ENCODE data around the gene PIP5K1A. TPM values are rescaled to one million over a fixed set of nuclear protein-coding genes. Genes with fewer than 3 reads are reported as not detected.
A peak's percentile ranks its signal among the peaks of the same experiment; 100 is the strongest.

Gene PIP5K1A, protein sequence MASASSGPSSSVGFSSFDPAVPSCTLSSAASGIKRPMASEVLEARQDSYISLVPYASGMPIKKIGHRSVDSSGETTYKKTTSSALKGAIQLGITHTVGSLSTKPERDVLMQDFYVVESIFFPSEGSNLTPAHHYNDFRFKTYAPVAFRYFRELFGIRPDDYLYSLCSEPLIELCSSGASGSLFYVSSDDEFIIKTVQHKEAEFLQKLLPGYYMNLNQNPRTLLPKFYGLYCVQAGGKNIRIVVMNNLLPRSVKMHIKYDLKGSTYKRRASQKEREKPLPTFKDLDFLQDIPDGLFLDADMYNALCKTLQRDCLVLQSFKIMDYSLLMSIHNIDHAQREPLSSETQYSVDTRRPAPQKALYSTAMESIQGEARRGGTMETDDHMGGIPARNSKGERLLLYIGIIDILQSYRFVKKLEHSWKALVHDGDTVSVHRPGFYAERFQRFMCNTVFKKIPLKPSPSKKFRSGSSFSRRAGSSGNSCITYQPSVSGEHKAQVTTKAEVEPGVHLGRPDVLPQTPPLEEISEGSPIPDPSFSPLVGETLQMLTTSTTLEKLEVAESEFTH
- total RNA-seq (2014; rRNA removed; shearing (Covaris generic)) = 46.5 and 69.9 TPM in 2 replicates

GRCh38 chr1:151198254-151199127 lies at the start of gene PIP5K1A:
PIP5K1A (plus strand) TSS chr1:151198552; CDS start chr1:151198997, 445 bp downstream.
- DNase-seq (ENCODE audit: low read depth in 1 of 2, low spot score in 2 of 2) = peak; percentile 96 to 99
- no peaks in the 10 kb centered on the region for H3K27me3 ChIP-seq (replicated peaks)
- H3K36me3 ChIP-seq = peaks cover 29% of the 10 kb centered on the region
- peak within 1 kb of the TSS; percentile 74 for H3K27ac ChIP-seq
- H3K4me1 ChIP-seq (replicated peaks) = peaks cover 25% of the 10 kb centered on the region
- H3K4me3 ChIP-seq = peak within 1 kb of the TSS; percentile 64
- H3K9me3 ChIP-seq (replicated peaks) = no peaks in the 10 kb centered on the region

DNA sequence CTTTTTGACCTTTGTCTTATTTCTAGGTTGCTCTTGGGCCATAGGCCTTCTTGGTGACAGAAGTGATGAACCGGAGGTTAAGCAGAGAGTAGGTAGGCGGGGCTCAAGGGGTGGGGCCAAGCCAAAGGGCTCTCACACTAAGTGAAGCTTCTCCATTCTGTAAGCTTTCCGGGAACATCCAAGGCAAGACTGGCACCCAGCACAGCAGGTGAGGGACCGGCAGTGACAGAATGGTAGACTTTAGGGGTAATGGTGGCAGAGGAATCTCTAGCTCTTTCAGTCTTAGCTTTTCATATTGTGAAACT lies 41.9 kb upstream of the PIP5K1A start, which contains the start of gene TNFAIP8L2:
Gene TNFAIP8L2 (plus strand): TSS at position 135 of the 305 bp plus-strand sequence. CDS start 2,049 bp downstream, outside the sequence.
- Histone ChIP-seq H3K4me1 (replicated peaks) (no peaks in the 10 kb centered on the region), H3K9me3 (replicated peaks) (no peaks in the 10 kb centered on the region), H3K27ac (no peak within 1 kb of the TSS), H3K27me3 (replicated peaks) (no peaks in the 10 kb centered on the region), H3K4me3 (no peak within 1 kb of the TSS), H3K36me3 (peaks cover 38% of the 10 kb centered on the region)
- no peak for DNase-seq (ENCODE audit: low read depth in 1 of 2, low spot score in 2 of 2)

GRCh38 chr1:151157067-151157531 lies 41.3 kb upstream of the PIP5K1A start:
- H3K9me3 ChIP-seq (replicated peaks) = no peaks in the 10 kb centered on the region
- no peak overlapping the region for H3K27ac ChIP-seq

DNA sequence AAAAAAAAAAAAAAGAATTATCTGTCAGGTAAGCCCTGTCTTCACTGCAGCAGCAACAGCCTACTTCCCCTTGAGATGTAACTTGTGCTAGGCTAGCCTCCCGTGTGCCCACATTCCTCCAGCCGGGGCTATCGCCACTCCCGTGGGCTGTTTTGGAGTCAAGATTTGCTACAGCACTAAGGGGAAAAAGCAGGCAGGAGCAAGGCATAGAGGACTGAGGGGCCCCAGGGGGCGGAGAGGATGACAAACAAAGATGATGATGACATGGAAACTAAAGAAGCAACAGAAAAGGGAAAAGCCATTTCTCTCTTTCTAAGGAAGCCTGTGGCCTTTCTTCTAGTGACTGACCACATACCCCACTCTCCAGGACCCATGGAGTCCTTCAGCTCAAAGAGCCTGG lies 40.0 kb upstream of the PIP5K1A start:
- Histone ChIP-seq H3K27ac (no peak overlapping the region), H3K4me1 (replicated peaks) (no peaks in the 10 kb centered on the region), H3K9me3 (replicated peaks) (no peaks in the 10 kb centered on the region), H3K4me3 (no peak overlapping the region), H3K36me3 (peaks cover 41% of the 10 kb centered on the region), H3K27me3 (replicated peaks) (no peaks in the 10 kb centered on the region)
- no peak for DNase-seq (ENCODE audit: low read depth in 1 of 2, low spot score in 2 of 2)

More at GRCh38 chr1:151157067-151157531, 41.3 kb upstream of the PIP5K1A start:
- Histone ChIP-seq H3K36me3 (peaks cover 41% of the 10 kb centered on the region), H3K27me3 (replicated peaks) (no peaks in the 10 kb centered on the region), H3K4me3 (no peak overlapping the region), H3K4me1 (replicated peaks) (no peaks in the 10 kb centered on the region)
- DNase-seq (ENCODE audit: low read depth in 1 of 2, low spot score in 2 of 2) = no peak

DNA sequence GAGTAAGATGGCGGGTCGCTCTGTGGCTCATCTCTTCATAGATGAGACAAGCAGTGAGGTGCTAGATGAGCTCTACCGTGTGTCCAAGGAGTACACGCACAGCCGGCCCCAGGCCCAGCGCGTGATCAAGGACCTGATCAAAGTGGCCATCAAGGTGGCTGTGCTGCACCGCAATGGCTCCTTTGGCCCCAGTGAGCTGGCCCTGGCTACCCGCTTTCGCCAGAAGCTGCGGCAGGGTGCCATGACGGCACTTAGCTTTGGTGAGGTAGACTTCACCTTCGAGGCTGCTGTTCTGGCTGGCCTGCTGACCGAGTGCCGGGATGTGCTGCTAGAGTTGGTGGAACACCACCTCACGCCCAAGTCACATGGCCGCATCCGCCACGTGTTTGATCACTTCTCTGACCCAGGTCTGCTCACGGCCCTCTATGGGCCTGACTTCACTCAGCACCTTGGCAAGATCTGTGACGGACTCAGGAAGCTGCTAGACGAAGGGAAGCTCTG lies 39.6 kb upstream of the PIP5K1A start:
- no peak overlapping the region for H3K4me3 ChIP-seq
- H3K36me3 ChIP-seq = peaks cover 41% of the 10 kb centered on the region
- no peaks in the 10 kb centered on the region for H3K27me3 ChIP-seq (replicated peaks)
- no peak for DNase-seq (ENCODE audit: low read depth in 1 of 2, low spot score in 2 of 2)
- H3K27ac ChIP-seq = no peak overlapping the region
- no peaks in the 10 kb centered on the region for H3K9me3 ChIP-seq (replicated peaks)
- no peaks in the 10 kb centered on the region for H3K4me1 ChIP-seq (replicated peaks)

DNA sequence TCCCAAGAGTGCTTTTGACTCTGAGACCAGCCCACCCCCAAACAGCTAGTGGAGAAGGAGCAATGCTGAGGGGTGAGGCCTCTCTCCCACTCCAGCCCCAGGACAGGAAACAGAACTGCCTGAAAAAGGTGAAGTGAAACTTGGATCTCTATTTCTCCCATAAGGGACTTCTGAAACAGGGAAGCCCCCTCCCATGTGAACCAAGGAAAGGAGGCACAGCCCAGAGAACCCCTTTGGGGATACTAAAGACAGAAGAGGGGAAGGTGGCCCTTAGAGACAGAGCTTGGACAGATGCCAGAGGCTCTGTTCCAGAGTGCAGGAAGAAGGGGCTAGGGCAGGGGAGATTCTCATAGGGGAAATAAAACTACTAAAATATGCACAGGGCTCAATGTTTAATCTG lies 39.0 kb upstream of the PIP5K1A start:
- H3K27ac ChIP-seq = no peak overlapping the region
- DNase-seq (ENCODE audit: low read depth in 1 of 2, low spot score in 2 of 2) = no peak
- H3K9me3 ChIP-seq (replicated peaks) = no peaks in the 10 kb centered on the region
- peaks cover 45% of the 10 kb centered on the region for H3K36me3 ChIP-seq
- H3K27me3 ChIP-seq (replicated peaks) = no peaks in the 10 kb centered on the region
- H3K4me1 ChIP-seq (replicated peaks) = peaks cover 3% of the 10 kb centered on the region
- H3K4me3 ChIP-seq = no peak overlapping the region

DNA sequence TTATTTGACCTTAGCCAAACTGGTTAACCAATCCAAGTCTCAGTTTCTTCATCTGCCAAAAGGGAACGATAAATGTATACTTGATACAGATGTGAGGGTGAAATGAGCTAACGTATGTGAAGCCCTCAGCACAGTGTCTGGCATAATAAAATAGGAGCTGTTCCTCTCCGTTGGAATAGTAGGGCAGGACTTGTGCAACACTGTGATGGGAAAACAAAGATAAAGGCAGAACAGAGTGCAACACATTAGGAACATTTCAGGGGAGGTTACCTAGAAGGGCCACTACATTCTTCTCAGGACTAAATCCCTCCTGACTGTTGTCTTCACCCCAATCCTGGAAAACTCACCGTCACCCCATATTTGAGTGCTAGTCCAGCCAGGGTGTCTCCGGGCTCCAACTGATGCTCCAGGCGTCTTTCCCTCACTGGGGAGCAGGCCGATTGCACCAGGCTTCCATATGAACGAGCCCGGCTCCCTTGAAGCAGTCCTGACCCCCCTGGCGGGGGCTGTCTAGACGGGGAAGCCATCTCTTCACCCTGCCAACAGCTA lies 33.5 kb upstream of the PIP5K1A start:
- Histone ChIP-seq H3K9me3 (replicated peaks) (no peaks in the 10 kb centered on the region), H3K4me3 (peak overlapping the region; percentile 51), H3K27ac (no peak overlapping the region), H3K27me3 (replicated peaks) (no peaks in the 10 kb centered on the region), H3K4me1 (replicated peaks) (peaks cover 19% of the 10 kb centered on the region), H3K36me3 (peaks cover 50% of the 10 kb centered on the region)
- DNase-seq (ENCODE audit: low read depth in 1 of 2, low spot score in 2 of 2) = no peak

- peaks cover 53% of the 10 kb centered on the region for H3K36me3 ChIP-seq
- H3K27me3 ChIP-seq (replicated peaks) = no peaks in the 10 kb centered on the region
- no peak for DNase-seq (ENCODE audit: low read depth in 1 of 2, low spot score in 2 of 2)
- no peaks in the 10 kb centered on the region for H3K9me3 ChIP-seq (replicated peaks)
- H3K4me1 ChIP-seq (replicated peaks) = peaks cover 19% of the 10 kb centered on the region
- peak overlapping the region; percentile 25; the same call in 1 of the 2 replicates for H3K27ac ChIP-seq
- peak overlapping the region; percentile 51 for H3K4me3 ChIP-seq
Observed at GRCh38 chr1:151165281-151165737, 33.0 kb upstream of the PIP5K1A start.

DNA sequence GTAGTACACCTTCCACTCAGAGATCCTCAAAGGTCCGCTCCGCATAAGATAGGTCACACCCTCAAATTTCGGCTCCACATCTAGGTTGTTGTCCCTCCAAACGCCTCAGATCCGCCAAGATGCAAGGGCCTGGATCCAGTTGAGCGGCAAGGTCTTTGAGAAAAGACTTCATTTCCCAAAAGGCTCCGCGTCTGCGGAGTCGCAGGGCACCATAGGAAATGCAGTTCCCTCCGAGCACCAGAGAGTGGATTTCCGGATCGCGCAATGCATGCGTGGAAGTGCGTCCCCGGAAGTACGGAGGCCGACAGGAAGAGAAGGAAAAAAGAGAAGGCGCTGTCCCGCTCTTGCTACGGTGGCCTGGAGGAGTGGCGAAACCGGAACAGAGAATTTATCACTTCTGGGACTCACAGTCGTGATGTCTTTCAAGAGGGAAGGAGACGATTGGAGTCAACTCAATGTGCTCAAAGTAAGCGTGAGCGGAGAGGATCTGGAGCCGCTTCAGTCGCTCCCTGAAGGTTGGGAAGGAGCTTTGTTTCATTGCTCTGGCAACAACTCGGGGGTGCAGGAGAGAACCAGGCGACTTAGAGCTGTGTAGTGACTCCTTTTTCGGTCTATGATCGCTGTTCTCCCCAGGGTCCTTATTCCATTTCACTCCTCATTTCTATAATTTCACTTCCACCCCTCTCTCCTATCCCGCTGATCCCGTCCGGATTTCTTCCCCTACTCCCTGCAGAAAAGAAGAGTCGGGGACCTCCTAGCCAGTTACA lies 32.4 kb upstream of the PIP5K1A start, which contains the start of the genes LYSMD1 and SCNM1:
Gene LYSMD1 (minus strand): TSS at position 165 of the 767 bp plus-strand sequence. CDS start 644 bp downstream, outside the sequence.
Gene SCNM1 (plus strand): TSS at position 407 of the 767 bp plus-strand sequence. CDS start 9 bp downstream, at position 416.
- peaks cover 19% of the 10 kb centered on the region for H3K4me1 ChIP-seq (replicated peaks)
- H3K4me3 ChIP-seq = peak within 1 kb of the TSS; percentile 51
- DNase-seq (ENCODE audit: low read depth in 1 of 2, low spot score in 2 of 2) = peak; percentile 97 to 98
- peaks cover 53% of the 10 kb centered on the region for H3K36me3 ChIP-seq
- H3K9me3 ChIP-seq (replicated peaks) = no peaks in the 10 kb centered on the region
- peak within 1 kb of the TSS; percentile 36 for H3K27ac ChIP-seq
- H3K27me3 ChIP-seq (replicated peaks) = no peaks in the 10 kb centered on the region

GRCh38 chr1:151166505-151166956 lies 31.8 kb upstream of the PIP5K1A start:
- peak overlapping the region; percentile 51 for H3K4me3 ChIP-seq
- peaks cover 19% of the 10 kb centered on the region for H3K4me1 ChIP-seq (replicated peaks)
- H3K9me3 ChIP-seq (replicated peaks) = no peaks in the 10 kb centered on the region
- H3K36me3 ChIP-seq = peaks cover 47% of the 10 kb centered on the region
- peak overlapping the region; percentile 36 for H3K27ac ChIP-seq
- DNase-seq (ENCODE audit: low read depth in 1 of 2, low spot score in 2 of 2) = peak in 1 of 2 experiments; percentile 77
- H3K27me3 ChIP-seq (replicated peaks) = no peaks in the 10 kb centered on the region

- Histone ChIP-seq H3K36me3 (peaks cover 45% of the 10 kb centered on the region), H3K4me3 (peak overlapping the region; percentile 51), H3K9me3 (replicated peaks) (no peaks in the 10 kb centered on the region), H3K27ac (no peak overlapping the region), H3K4me1 (replicated peaks) (peaks cover 19% of the 10 kb centered on the region), H3K27me3 (replicated peaks) (no peaks in the 10 kb centered on the region)
- no peak for DNase-seq (ENCODE audit: low read depth in 1 of 2, low spot score in 2 of 2)
Observed at GRCh38 chr1:151167116-151167515, 31.2 kb upstream of the PIP5K1A start.

DNA sequence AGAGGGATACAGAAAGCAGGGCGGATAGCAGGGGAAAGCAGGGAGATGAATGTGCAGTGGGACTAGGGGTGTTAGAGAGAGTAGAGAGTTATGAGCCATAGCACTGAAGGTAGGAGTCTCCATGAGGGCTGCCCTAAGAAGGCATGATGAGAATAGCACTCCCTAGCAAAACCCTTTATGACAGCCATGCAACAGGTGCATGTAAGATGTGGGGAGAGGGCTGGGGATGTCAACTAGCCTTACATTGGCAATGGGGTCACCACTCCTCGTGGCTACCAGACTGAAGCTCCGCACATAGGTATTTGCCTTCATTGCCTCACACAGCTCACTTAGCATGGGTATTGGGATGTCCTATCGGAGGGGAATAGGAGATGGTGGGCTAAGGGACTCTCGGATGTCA lies 27.2 kb upstream of the PIP5K1A start:
- DNase-seq (ENCODE audit: low read depth in 1 of 2, low spot score in 2 of 2) = no peak
- H3K27me3 ChIP-seq (replicated peaks) = no peaks in the 10 kb centered on the region
- H3K36me3 ChIP-seq = peaks cover 56% of the 10 kb centered on the region
- H3K4me3 ChIP-seq = no peak overlapping the region
- no peak overlapping the region for H3K27ac ChIP-seq
- H3K4me1 ChIP-seq (replicated peaks) = peaks cover 9% of the 10 kb centered on the region
- no peaks in the 10 kb centered on the region for H3K9me3 ChIP-seq (replicated peaks)
